AG10803 (cell line): Measurements from ENCODE around the gene TBXA2R.

ENCODE experiments used
- DNase-seq: peaks from one replicate; pipeline ENCODE4 v3.0.0; 2010; ENCODE audit warnings: low read depth
- H3K4me3 ChIP-seq: 2 replicates; pipeline ENCODE4 v1.5.1; 2011; ENCODE audit warnings: mild to moderate bottlenecking, low read length, control low read depth
- TF ChIP-seq, protein P1 (sequence below): conservative IDR thresholded peaks from 2 replicates; pipeline ENCODE4 v1.5.1; 2011; ENCODE audit warnings: mild to moderate bottlenecking, low read length, control low read depth, inconsistent platforms

TBXA2R gene

DNA sequence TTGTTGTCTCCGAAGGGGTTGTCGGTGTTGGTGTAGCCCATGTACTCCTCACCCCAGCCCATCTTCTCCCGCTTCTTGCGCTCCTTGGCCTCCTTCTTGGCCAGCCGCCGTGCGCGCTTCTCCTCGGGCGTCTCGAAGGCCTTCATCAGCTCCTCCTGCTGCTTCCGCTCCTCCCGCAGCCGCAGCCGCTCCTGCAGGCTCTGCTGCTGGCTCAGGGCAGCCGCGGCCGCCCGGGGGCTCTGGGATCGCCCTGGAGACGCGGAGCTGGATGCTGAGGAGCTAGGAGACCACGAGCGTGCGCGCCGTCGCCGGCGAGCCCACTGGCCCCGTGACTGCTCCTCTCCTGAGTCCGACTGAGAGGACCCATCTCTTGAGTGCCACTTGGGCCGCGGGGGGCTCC is 17.0 kb upstream of the TBXA2R start:
- TF ChIP-seq, protein P1, sequence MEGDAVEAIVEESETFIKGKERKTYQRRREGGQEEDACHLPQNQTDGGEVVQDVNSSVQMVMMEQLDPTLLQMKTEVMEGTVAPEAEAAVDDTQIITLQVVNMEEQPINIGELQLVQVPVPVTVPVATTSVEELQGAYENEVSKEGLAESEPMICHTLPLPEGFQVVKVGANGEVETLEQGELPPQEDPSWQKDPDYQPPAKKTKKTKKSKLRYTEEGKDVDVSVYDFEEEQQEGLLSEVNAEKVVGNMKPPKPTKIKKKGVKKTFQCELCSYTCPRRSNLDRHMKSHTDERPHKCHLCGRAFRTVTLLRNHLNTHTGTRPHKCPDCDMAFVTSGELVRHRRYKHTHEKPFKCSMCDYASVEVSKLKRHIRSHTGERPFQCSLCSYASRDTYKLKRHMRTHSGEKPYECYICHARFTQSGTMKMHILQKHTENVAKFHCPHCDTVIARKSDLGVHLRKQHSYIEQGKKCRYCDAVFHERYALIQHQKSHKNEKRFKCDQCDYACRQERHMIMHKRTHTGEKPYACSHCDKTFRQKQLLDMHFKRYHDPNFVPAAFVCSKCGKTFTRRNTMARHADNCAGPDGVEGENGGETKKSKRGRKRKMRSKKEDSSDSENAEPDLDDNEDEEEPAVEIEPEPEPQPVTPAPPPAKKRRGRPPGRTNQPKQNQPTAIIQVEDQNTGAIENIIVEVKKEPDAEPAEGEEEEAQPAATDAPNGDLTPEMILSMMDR = no peak
- DNase-seq = no peak
- H3K4me3 ChIP-seq = no peak overlapping the region

DNA sequence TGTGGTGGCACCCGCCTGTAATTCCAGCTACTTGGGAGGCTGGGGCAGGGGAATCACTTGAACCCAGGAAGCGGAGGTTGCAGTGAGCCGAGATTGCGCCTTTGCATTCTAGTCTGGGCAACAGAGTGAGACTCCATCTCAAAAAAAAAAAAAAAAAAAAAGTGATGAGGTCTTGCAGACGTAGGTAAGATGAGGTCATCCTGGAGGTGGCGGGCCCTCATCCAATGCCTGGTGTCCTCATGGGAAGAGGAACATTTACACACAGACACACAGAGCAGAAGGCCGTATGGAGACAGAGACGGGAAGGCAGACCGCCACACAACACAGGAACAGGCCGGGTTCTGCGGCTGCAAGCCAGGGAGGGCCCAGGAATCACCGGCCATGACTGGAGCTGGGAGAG is 15.5 kb upstream of the TBXA2R start:
- TF ChIP-seq, protein P1 = no peak
- H3K4me3 ChIP-seq = no peak overlapping the region
- no peak for DNase-seq

DNA sequence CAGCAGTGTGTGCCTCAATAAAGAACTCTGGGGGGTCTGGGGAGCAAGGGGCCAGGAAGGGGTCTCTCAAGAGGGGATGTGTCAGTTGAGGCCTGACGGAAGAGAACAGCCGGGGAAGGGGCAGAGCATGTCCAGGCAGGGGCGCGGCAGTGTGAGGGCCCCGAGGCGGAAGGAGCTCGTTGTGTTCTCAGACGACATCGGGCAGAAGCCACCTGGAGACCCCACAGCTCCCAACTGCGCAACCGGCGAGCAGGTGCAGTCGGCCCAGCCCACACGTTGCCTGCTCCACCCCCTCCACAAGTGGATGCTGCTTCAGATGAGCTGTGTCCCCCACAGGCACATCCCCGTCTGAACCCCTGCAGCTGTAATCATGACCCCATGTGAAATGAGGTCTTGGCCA is 15.0 kb upstream of the TBXA2R start:
- no peak for DNase-seq
- no peak overlapping the region for H3K4me3 ChIP-seq
- TF ChIP-seq, protein P1 = no peak

DNA sequence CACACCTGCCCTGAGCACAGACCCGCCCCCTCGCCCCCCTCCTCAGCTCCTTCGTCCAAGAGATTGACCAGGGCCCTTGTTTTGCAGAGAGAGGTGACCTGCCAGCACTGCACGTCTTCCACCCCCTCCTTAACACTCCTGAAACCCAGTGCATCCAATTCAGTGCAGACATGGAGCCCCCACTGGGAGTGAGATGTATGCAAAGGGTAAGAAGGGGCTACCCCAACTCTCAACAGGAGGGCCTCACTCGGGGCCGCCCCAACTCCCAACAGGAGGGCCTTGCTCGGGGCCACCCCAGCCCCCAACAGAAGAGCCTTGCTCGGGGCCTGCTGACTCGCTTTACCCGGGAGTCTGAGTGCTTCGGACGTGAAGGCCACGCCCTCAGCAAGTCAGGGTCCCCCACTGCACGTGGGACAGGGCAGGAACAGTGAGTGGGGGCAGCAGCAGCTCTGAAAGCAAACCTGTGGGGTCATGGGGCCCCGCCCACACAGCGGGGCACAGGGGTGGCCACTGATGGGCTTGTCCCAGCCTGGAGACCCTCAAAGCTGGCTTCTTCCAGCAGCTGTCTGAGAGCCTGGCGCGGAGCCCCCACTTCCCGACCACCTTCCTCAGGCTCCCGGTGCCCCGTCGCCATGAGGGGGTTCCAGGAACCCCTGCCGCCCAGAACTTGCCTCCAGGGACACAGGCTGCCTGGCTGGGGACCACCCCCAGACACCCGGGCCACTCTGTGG is 14.3 kb upstream of the TBXA2R start:
- no peak for DNase-seq
- no peak overlapping the region for H3K4me3 ChIP-seq
- TF ChIP-seq, protein P1 = no peak

DNA sequence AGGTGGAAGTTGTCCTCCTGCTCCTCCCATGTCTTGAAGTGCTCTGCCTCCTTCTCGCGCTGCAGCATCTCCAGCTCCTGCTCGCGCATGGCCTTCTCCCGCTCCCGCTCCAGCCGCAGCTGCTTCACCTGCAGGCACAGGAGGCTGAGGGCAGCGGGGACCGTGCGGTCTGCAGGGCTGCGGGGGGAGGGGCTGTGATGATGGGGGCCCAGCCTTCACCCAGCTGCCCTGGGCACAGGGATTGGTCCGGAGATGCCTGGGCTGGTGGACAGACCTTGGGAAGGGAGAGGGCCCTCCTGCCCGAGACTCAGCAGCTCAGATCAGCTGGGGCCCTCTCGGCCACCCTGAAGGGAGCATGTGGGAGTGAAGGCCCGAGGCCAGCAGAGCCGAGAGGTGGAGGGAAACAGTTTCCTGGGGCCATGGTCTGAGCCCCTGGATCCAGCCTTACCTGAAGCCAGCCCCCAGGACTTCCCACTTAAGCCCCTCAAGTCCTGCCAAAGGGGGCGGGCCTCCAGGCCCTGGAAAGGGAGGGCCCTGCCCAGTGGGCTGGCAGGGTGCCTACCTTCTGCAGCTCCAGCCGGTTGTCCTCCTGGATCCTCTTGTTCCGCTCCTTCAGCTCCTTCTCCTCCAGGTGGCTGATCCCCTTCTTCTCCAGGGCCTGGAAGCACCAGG is 13.6 kb upstream of the TBXA2R start:
- DNase-seq = no peak
- no peak overlapping the region for H3K4me3 ChIP-seq
- TF ChIP-seq, protein P1 = no peak

DNA sequence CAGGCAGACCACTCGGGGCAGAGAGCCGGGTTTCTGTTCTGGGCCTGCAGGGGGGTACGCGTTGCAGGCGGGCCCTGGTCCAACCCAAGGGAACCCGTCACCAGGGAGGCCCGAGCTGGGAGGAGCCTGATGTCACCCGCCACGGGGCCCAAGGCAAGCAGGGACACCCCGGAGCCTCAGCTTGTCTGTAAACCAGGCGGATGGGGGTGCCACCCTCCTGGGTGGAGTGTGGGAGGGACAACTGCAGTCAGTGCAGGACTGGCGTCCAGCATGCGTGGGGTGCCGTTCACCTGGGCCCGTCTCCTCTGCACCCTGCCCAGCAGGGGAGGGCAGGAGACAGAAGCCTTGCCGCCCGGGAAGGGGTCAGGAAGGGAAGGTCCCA is 12.9 kb upstream of the TBXA2R start:
- TF ChIP-seq, protein P1 = no peak
- H3K4me3 ChIP-seq = no peak overlapping the region
- no peak for DNase-seq
